Common myeloid progenitor, CD34-positive (primary cell): ENCODE results near the gene CCNQ.
A peak's percentile ranks its signal among the peaks of the same experiment; 100 is the strongest.

Experiments used
- CTCF ChIA-PET: fragments of 350-600 bp; sonication (Branson Sonifier 250); formaldehyde crosslinking; loops from one replicate; lab custom pipeline; 2021; ENCODE audit warnings: antibody characterized with exemption; lab: Charles Lee
- POLR2A ChIA-PET: fragments of 350-600 bp; sonication (Branson Sonifier 250); formaldehyde crosslinking; loops from one replicate; lab custom pipeline; 2021; ENCODE audit warnings: antibody characterized with exemption; lab: Charles Lee
- DNase-seq, 3 donors: peaks; one replicate each; pipeline versions ENCODE4 v3.0.0 to v3.0.0-alpha.2; 2013
- H3K27ac ChIP-seq, 2 experiments: 1 replicate in 1 of 2; 2 replicates in 1 of 2; pipeline ENCODE4 v1.7.0; 2013; ENCODE audit warnings: inconsistent platforms in 2 of 2, low read length in 2 of 2, mild to moderate bottlenecking in 2 of 2, low read depth in 1 of 2, moderate library complexity in 1 of 2; ENCODE audit not compliant: severe bottlenecking in 2 of 2, insufficient read depth in 1 of 2, poor library complexity in 1 of 2
- H3K27me3 ChIP-seq, 5 experiments: replicated peaks in 2 of 5; 1 replicate in 3 of 5; 2 replicates in 2 of 5; pipeline versions ENCODE4 v1.6.1 to v1.7.0; 2013; ENCODE audit warnings: low read length in 4 of 5, mild to moderate bottlenecking in 2 of 5, moderate library complexity in 2 of 5, inconsistent platforms in 1 of 5; ENCODE audit not compliant: insufficient read depth in 5 of 5, control insufficient read depth in 4 of 5
- H3K36me3 ChIP-seq, 4 experiments: 1 replicate in 2 of 4; 2 replicates in 2 of 4; pipeline versions ENCODE4 v1.6.1 to v1.7.0; 2013; ENCODE audit warnings: low read length in 3 of 4, control low read depth in 1 of 4, mild to moderate bottlenecking in 1 of 4; ENCODE audit not compliant: control insufficient read depth in 4 of 4, insufficient read depth in 4 of 4
- H3K4me1 ChIP-seq, 4 experiments: 1 replicate in 3 of 4; 2 replicates in 1 of 4; pipeline versions ENCODE4 v1.6.1 to v1.7.1; 2013; ENCODE audit warnings: low read length in 3 of 4, mild to moderate bottlenecking in 3 of 4, control low read depth in 1 of 4, inconsistent platforms in 1 of 4, moderate library complexity in 1 of 4; ENCODE audit not compliant: control insufficient read depth in 4 of 4, insufficient read depth in 4 of 4; ENCODE audit errors: control extremely low read depth in 1 of 4
- H3K4me3 ChIP-seq, 7 experiments: 1 replicate in 4 of 7; 2 replicates in 3 of 7; pipeline versions ENCODE4 v1.5.1 to v1.7.0; 2013; ENCODE audit warnings: mild to moderate bottlenecking in 7 of 7, low read length in 6 of 7, moderate library complexity in 6 of 7, inconsistent platforms in 2 of 7, low read depth in 2 of 7, control low read depth in 1 of 7; ENCODE audit not compliant: insufficient read depth in 4 of 7, control insufficient read depth in 1 of 7; ENCODE audit errors: extremely low read depth in 1 of 7
- H3K9me3 ChIP-seq, 5 experiments: 1 replicate in 4 of 5; 2 replicates in 1 of 5; pipeline versions ENCODE4 v1.6.1 to v1.7.1; 2013; ENCODE audit warnings: low read length in 4 of 5, mild to moderate bottlenecking in 2 of 5, inconsistent platforms in 1 of 5, low read depth in 1 of 5, moderate library complexity in 1 of 5; ENCODE audit not compliant: control insufficient read depth in 4 of 5, insufficient read depth in 2 of 5; ENCODE audit errors: control extremely low read depth in 1 of 5
- WGBS: methylation state at CpG from one replicate; pipeline ENCODE4 v1.1.5; 2013; ENCODE audit not compliant: insufficient coverage; 5-methylcytosine and 5-hydroxymethylcytosine counted together

The CCNQ gene

DNA sequence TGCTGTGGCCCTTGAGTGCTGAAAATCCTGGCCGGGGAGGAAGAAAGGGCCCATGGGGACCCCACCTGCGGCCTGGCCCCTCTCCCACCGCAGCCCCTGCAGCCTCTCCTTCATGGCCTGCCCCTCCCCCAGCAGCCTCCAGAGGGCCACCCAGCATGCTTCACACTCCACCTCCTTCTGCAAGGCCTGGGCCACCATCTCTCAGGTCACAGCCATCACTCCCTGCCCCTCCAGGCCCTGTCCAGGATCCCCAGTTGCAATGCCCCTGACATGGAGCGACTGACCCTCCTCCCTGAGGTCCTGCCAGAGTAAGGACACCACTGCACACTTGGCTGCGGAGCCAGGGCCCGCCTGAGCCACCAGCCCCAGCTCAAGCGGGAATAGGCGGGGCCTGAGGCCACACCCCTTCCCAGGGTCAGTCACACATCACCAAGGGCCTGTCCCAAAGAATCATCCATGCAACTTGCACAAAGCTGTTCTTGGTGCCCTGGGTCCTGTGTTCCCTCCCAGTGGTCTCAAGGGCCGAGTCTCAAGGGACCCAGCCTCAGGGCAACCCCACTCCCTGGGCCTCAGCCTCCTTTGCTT is 32.9 kb downstream of the CCNQ start:
- WGBS: 94% methylated on average over 5 of the region's 9 CpGs
- CTCF ChIA-PET: interaction anchor here (1.0 to 1.2 kb wide), 2 partner anchors 18 to 96 kb away, joined by 3 read pairs; no protein-coding TSS in a partner anchor
- Histone ChIP-seq H3K4me3 (no peak overlapping the region), H3K36me3 (no peaks in the 10 kb centered on the region), H3K4me1 (peaks cover 0 to 8% (median 4%) of the 10 kb centered on the region in 4 experiments), H3K27me3 (peaks cover 0 to 8% (median 0%) of the 10 kb centered on the region in 5 experiments), H3K27ac (no peak overlapping the region), H3K9me3 (no peaks in the 10 kb centered on the region)
- no peak for DNase-seq
- POLR2A ChIA-PET: no interaction called here

GRCh38 chrX:153564047-153564606 is 34.8 kb downstream of the CCNQ start:
- no peak for DNase-seq
- Histone ChIP-seq H3K36me3 (no peaks in the 10 kb centered on the region), H3K4me3 (no peak overlapping the region), H3K27ac (no peak overlapping the region), H3K4me1 (peaks cover 0 to 14% (median 9%) of the 10 kb centered on the region in 4 experiments), H3K9me3 (no peaks in the 10 kb centered on the region), H3K27me3 (peaks cover 0 to 8% (median 0%) of the 10 kb centered on the region in 5 experiments)
- ChIA-PET POLR2A (interaction anchor here (0.6 kb wide), 1 partner anchor 22 kb away, joined by 4 read pairs; no protein-coding TSS in a partner anchor), CTCF (interaction anchor here (1.0 to 1.6 kb wide), 6 partner anchors 10 to 87 kb away, joined by 3 to 4 read pairs (median 3); no protein-coding TSS in a partner anchor)
- WGBS: 96% methylated on average over 12 of the region's 14 CpGs

GRCh38 chrX:153562546-153562945 is 36.4 kb downstream of the CCNQ start:
- H3K36me3 ChIP-seq: no peaks in the 10 kb centered on the region
- H3K27ac ChIP-seq: no peak overlapping the region
- H3K9me3 ChIP-seq: no peaks in the 10 kb centered on the region
- peaks cover 0 to 8% (median 0%) of the 10 kb centered on the region in 5 experiments for H3K27me3 ChIP-seq
- ChIA-PET CTCF (interaction anchor here (1.1 to 1.4 kb wide), 4 partner anchors 8 to 146 kb away, joined by 3 to 5 read pairs (median 4); no protein-coding TSS in a partner anchor), POLR2A (no interaction called here)
- H3K4me1 ChIP-seq: peaks cover 0 to 14% (median 9%) of the 10 kb centered on the region in 4 experiments
- DNase-seq: no peak
- WGBS: 96% methylated on average over 9 of the region's 9 CpGs
- no peak overlapping the region for H3K4me3 ChIP-seq

- WGBS: 92% methylated on average over 7 of the region's 7 CpGs
- CTCF ChIA-PET: interaction anchor here (1.4 kb wide), 1 partner anchor 10 kb away, joined by 5 read pairs; no protein-coding TSS in a partner anchor
- POLR2A ChIA-PET: no interaction called here
- Histone ChIP-seq H3K27me3 (peaks cover 0 to 8% (median 0%) of the 10 kb centered on the region in 5 experiments), H3K27ac (no peak overlapping the region), H3K9me3 (no peaks in the 10 kb centered on the region), H3K4me3 (no peak overlapping the region), H3K4me1 (peaks cover 0 to 18% (median 9%) of the 10 kb centered on the region in 4 experiments), H3K36me3 (no peaks in the 10 kb centered on the region)
- DNase-seq: peak in 1 of 3 donors; percentile 12
These were observed 37.6 kb downstream of the CCNQ start for GRCh38 chrX:153561337-153561736.

- CTCF ChIA-PET: interaction anchor here (0.7 to 1.8 kb wide), 4 partner anchors 12 to 91 kb away, joined by 3 to 4 read pairs (median 4); no protein-coding TSS in a partner anchor
- peaks cover 0 to 18% (median 9%) of the 10 kb centered on the region in 4 experiments for H3K4me1 ChIP-seq
- H3K9me3 ChIP-seq: no peaks in the 10 kb centered on the region
- H3K36me3 ChIP-seq: no peaks in the 10 kb centered on the region
- no peak for DNase-seq
- WGBS: 92% methylated on average over 20 of the region's 22 CpGs
- peaks cover 0 to 11% (median 0%) of the 10 kb centered on the region in 5 experiments for H3K27me3 ChIP-seq
- POLR2A ChIA-PET: no interaction called here
- H3K4me3 ChIP-seq: no peak overlapping the region
- H3K27ac ChIP-seq: no peak overlapping the region
These were observed 38.5 kb downstream of the CCNQ start for GRCh38 chrX:153560466-153560865.

GRCh38 chrX:153560000-153560399 is 38.9 kb downstream of the CCNQ start:
- CTCF ChIA-PET: interaction anchor here (0.7 to 1.8 kb wide), 4 partner anchors 12 to 91 kb away, joined by 3 to 4 read pairs (median 4); no protein-coding TSS in a partner anchor
- no peaks in the 10 kb centered on the region for H3K36me3 ChIP-seq
- H3K4me1 ChIP-seq: peaks cover 0 to 18% (median 9%) of the 10 kb centered on the region in 4 experiments
- WGBS: 84% methylated on average over 4 of the region's 9 CpGs
- H3K27ac ChIP-seq: no peak overlapping the region
- H3K9me3 ChIP-seq: no peaks in the 10 kb centered on the region
- POLR2A ChIA-PET: interaction anchor here (0.6 kb wide), 1 partner anchor 11 kb away, joined by 3 read pairs; no protein-coding TSS in a partner anchor
- no peak overlapping the region for H3K4me3 ChIP-seq
- DNase-seq: peak in 2 of 3 donors; percentile 28 to 30
- H3K27me3 ChIP-seq: peaks cover 0 to 12% (median 0%) of the 10 kb centered on the region in 5 experiments
